SU-DHL-6 (cell line): Measurements from ENCODE around the gene HYAL1.

ENCODE experiments used
- H2AFZ ChIP-seq: fragments of 200-600 bp; sonication (generic); 2 replicates; pipeline ENCODE4 v1.6.1; 2014; ENCODE audit warnings: low read depth, mild to moderate bottlenecking, moderate library complexity, mixed read lengths, antibody characterized with exemption, low read length; ENCODE audit not compliant: severe bottlenecking
- H3F3A ChIP-seq: fragments of 200-600 bp; shearing (Covaris generic); 2 replicates; pipeline ENCODE4 v1.6.0; 2016; ENCODE audit warnings: antibody characterized with exemption, mild to moderate bottlenecking; ENCODE audit not compliant: insufficient read depth
- H3K27ac ChIP-seq: fragments of 200-600 bp; sonication (generic); 2 replicates; pipeline ENCODE4 v1.5.1; 2016; ENCODE audit warnings: low read depth, mild to moderate bottlenecking, low read length, moderate library complexity, mixed read lengths
- H3K27me3 ChIP-seq: fragments of 200-600 bp; sonication (generic), shearing (Covaris generic); 2 replicates; pipeline ENCODE4 v1.6.0; 2014; ENCODE audit warnings: mild to moderate bottlenecking, low read length
- H3K36me3 ChIP-seq: fragments of 200-600 bp; sonication (generic); 2 replicates; pipeline ENCODE4 v1.6.1; 2014; ENCODE audit warnings: mild to moderate bottlenecking, low read length, mixed read lengths
- H3K4me2 ChIP-seq: fragments of 300-600, 200-600 bp; shearing (Covaris generic), sonication (generic); 2 replicates; pipeline ENCODE4 v1.6.0; 2014; ENCODE audit warnings: low read length, low read depth, mild to moderate bottlenecking; ENCODE audit not compliant: poor library complexity, severe bottlenecking
- H3K4me3 ChIP-seq: fragments of 200-600 bp; sonication (generic); 2 replicates; pipeline ENCODE4 v1.5.1; 2014; ENCODE audit warnings: antibody characterized with exemption, low read length, mild to moderate bottlenecking, mixed read lengths; ENCODE audit not compliant: insufficient read depth, poor library complexity, severe bottlenecking
- H3K79me2 ChIP-seq: fragments of 200-600 bp; sonication (generic); 2 replicates; pipeline ENCODE4 v1.6.1; 2014; ENCODE audit warnings: mild to moderate bottlenecking, low read length, moderate library complexity; ENCODE audit not compliant: insufficient read depth
- H3K9ac ChIP-seq: fragments of 200-600 bp; sonication (generic); 2 replicates; pipeline ENCODE4 v1.7.0; 2014; ENCODE audit warnings: mild to moderate bottlenecking, low read length
- H3K9me2 ChIP-seq: fragments of 200-600 bp; sonication (generic); replicated peaks from 2 replicates; pipeline ENCODE4 v1.6.1; 2014; ENCODE audit warnings: low read length; ENCODE audit not compliant: insufficient read depth
- H3K9me3 ChIP-seq: fragments of 200-600 bp; sonication (generic); 2 replicates; pipeline ENCODE4 v1.6.1; 2014; ENCODE audit warnings: low read length, mixed read lengths; ENCODE audit not compliant: insufficient read depth
- H4K20me1 ChIP-seq: fragments of 200-600 bp; sonication (generic); 2 replicates; pipeline ENCODE4 v1.6.1; 2014; ENCODE audit warnings: low read depth, mild to moderate bottlenecking, antibody characterized with exemption, low read length, moderate library complexity, mixed read lengths
- CTCF ChIP-seq: fragments of 200-600 bp; sonication (generic); IDR thresholded peaks from one replicate; pipeline ENCODE4 v1.5.1; 2017; ENCODE audit warnings: antibody characterized with exemption, mild to moderate bottlenecking, low read length, moderate library complexity; ENCODE audit not compliant: insufficient read depth, poor library complexity, severe bottlenecking
- EZH2phosphoT487 ChIP-seq: fragments of 200-600 bp; sonication (generic), shearing (Covaris generic); conservative IDR thresholded peaks from 2 replicates; pipeline ENCODE4 v1.6.1; 2018; ENCODE audit warnings: mild to moderate bottlenecking, antibody characterized with exemption, low read length, moderate library complexity, mixed read lengths

HYAL1 gene

GRCh38 chr3:50333744-50334328 lies 30.5 kb upstream of the HYAL1 start:
- Histone ChIP-seq H3K79me2 (peaks cover 42% of the 10 kb centered on the region), H3K27ac (no peak overlapping the region), H3F3A (peaks cover 14% of the 10 kb centered on the region; the same call in 1 of the 2 replicates), H3K4me2 (no peak overlapping the region), H3K9me2 (no peaks in the 10 kb centered on the region), H3K4me3 (no peak overlapping the region), H3K27me3 (no peaks in the 10 kb centered on the region), H3K9ac (no peak overlapping the region), H4K20me1 (no peaks in the 10 kb centered on the region; the same call in 1 of the 2 replicates), H3K9me3 (no peaks in the 10 kb centered on the region), H3K36me3 (peaks cover 6% of the 10 kb centered on the region; the same call in 1 of the 2 replicates), H2AFZ (no peak overlapping the region)
- TF ChIP-seq EZH2phosphoT487 (no peak), CTCF (no peak)

GRCh38 chr3:50331364-50331907 lies 28.1 kb upstream of the HYAL1 start:
- no peak overlapping the region for H2AFZ ChIP-seq
- no peak for TF ChIP-seq EZH2phosphoT487
- TF ChIP-seq CTCF: no peak
- no peak overlapping the region for H3K9ac ChIP-seq
- no peak overlapping the region for H3K4me3 ChIP-seq
- no peaks in the 10 kb centered on the region for H3K9me3 ChIP-seq
- no peak overlapping the region for H3K4me2 ChIP-seq
- H3K79me2 ChIP-seq: peaks cover 48% of the 10 kb centered on the region
- no peaks in the 10 kb centered on the region for H3K9me2 ChIP-seq
- H3K27me3 ChIP-seq: no peaks in the 10 kb centered on the region
- peaks cover 12% of the 10 kb centered on the region for H3F3A ChIP-seq
- H3K36me3 ChIP-seq: peaks cover 6% of the 10 kb centered on the region; the same call in 1 of the 2 replicates
- no peak overlapping the region for H3K27ac ChIP-seq
- no peaks in the 10 kb centered on the region; the same call in 1 of the 2 replicates for H4K20me1 ChIP-seq

- Histone ChIP-seq H3K27ac (no peak overlapping the region), H3K36me3 (peaks cover 6% of the 10 kb centered on the region; the same call in 1 of the 2 replicates), H3K9ac (no peak overlapping the region), H4K20me1 (no peaks in the 10 kb centered on the region), H3F3A (peaks cover 12% of the 10 kb centered on the region), H3K9me3 (no peaks in the 10 kb centered on the region), H3K79me2 (peaks cover 36% of the 10 kb centered on the region), H2AFZ (no peak overlapping the region), H3K4me2 (no peak overlapping the region), H3K4me3 (no peak overlapping the region), H3K9me2 (no peaks in the 10 kb centered on the region), H3K27me3 (no peaks in the 10 kb centered on the region)
- TF ChIP-seq EZH2phosphoT487: no peak
- TF ChIP-seq CTCF: no peak
Measured at GRCh38 chr3:50330330-50330729, 27.0 kb upstream of the HYAL1 start.
